NCI-H82 (cell line): ENCODE measurements around the gene SETBP1.

Experiments used
- DNase-seq: peaks from one replicate; lab custom pipeline; 2025; lab: John Stamatoyannopoulos, UW

Gene SETBP1

DNA sequence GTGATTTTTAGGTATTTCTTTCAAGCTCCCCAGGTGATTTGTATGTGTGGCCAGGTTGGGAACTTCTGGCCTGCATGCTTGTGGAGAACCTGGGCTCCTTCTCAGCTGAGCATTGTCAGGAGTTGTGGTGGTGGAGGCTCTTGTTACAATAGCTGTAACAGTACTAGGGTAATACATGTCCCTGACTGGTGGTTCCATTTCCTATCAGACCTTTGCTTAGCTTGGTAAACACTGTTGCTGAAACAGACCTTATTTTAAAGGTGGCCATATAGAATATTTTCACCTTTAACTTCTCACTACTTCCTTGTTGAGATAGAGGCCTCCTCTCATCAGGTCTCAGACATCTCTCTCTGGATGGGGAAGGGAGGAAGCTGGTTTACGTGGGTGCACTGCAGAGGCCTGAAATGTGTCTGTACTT is 79.2 kb downstream of the SETBP1 start:
- no peak for DNase-seq

- DNase-seq: no peak
Measured at GRCh38 chr18:44761812-44762211, 81.1 kb downstream of the SETBP1 start.

DNA sequence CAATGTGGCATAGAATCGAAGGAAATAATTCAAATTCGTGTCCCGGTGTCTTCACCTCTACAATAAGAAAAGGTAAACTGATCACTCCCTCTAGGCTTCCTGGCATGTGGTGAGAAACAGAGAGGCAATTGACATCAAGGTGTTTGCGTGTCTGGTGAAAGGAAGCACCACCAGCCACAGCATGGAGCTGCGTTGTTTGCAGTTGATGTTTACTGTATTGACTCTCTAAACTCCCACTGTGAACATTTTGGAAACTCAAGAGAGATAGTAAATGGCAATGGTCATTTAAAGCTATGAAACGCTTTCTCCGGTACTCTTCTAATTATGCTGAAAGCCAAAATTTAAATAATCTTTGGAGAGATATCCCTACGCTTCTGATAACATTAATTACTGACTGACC is 82.6 kb downstream of the SETBP1 start:
- no peak for DNase-seq

GRCh38 chr18:44764863-44765262 is 84.2 kb downstream of the SETBP1 start:
- DNase-seq: no peak

- no peak for DNase-seq
Measured at GRCh38 chr18:44765456-44765855, 84.8 kb downstream of the SETBP1 start.

- DNase-seq: no peak
Measured at GRCh38 chr18:44766450-44766849, 85.8 kb downstream of the SETBP1 start.

- no peak for DNase-seq
Measured at GRCh38 chr18:44767807-44768206, 87.1 kb downstream of the SETBP1 start.

GRCh38 chr18:44770641-44771040 is 90.0 kb downstream of the SETBP1 start:
- DNase-seq: no peak

GRCh38 chr18:44771572-44771955 is 90.9 kb downstream of the SETBP1 start:
- no peak for DNase-seq

- no peak for DNase-seq
Measured at GRCh38 chr18:44771956-44772917, 91.5 kb downstream of the SETBP1 start.

GRCh38 chr18:44773640-44774155 is 93.0 kb downstream of the SETBP1 start:
- no peak for DNase-seq

- no peak for DNase-seq
Measured at GRCh38 chr18:44774191-44774590, 93.5 kb downstream of the SETBP1 start.

- DNase-seq: no peak
Measured at GRCh38 chr18:44777457-44778192, 96.9 kb downstream of the SETBP1 start.

GRCh38 chr18:44778788-44779187 is 98.1 kb downstream of the SETBP1 start:
- DNase-seq: peak; percentile 45

- DNase-seq: no peak
Measured at GRCh38 chr18:44779753-44780292, 99.1 kb downstream of the SETBP1 start.

GRCh38 chr18:44781886-44782285 is 101.2 kb downstream of the SETBP1 start:
- peak; percentile 58 for DNase-seq

DNA sequence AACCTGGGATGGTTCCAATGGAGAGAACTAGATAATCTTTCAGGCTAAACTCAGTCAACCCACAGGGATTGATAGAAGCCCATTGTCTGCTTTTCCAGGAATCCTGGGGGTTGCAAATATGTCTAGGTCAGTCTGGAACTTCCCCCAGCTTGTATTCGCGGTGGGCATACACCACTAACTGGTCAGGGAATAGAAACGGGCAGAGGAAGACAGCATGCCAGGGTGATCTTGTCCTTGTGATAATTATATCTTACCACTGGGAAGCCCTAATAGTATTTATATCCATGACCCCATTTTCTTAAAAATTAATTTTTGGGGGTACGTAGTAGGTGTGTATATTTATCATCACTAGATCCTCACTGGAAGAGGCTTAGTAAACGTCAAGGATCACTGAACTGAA is 101.9 kb downstream of the SETBP1 start:
- DNase-seq: no peak

- no peak for DNase-seq
Measured at GRCh38 chr18:44783371-44783770, 102.7 kb downstream of the SETBP1 start.

GRCh38 chr18:44786257-44786656 is 105.6 kb downstream of the SETBP1 start:
- DNase-seq: no peak

DNA sequence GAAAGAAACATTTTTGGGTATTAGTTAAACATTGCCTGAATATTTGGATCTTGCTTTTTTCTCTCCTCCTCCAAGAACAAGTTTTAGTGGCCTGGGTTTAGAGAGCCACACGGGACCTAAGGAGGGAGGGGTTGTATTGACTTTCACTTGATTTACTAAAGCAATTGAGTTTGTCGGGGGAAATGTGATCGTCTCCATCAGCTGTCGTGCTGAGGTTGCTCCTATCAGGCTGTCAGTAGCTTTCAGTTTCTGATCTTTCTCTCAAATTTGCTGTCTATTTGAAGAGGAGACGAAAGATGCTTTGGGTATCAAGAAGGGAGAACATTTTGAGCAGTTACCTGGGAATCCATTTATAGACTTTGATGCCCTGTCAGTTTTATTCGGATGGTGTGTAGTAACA is 106.0 kb downstream of the SETBP1 start:
- no peak for DNase-seq

DNA sequence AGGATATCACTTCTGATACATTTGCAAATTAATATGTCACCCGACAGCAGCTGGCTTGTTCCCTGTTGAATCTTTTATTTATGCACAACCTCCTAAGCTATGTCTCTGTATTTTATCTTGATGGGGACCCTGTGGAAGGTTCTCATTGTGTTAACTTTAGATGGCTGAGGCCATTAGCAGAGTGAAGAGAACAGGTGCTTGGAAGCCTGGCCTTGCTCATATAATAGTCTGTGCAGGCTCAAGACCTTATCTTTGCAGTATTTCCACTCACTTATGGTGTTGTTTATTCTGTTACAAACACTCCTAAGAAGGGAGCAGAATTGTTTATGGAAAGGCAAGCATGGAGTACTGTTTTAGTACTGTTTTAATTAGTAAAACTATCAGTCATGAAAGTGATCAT is 107.6 kb downstream of the SETBP1 start:
- DNase-seq: no peak

DNA sequence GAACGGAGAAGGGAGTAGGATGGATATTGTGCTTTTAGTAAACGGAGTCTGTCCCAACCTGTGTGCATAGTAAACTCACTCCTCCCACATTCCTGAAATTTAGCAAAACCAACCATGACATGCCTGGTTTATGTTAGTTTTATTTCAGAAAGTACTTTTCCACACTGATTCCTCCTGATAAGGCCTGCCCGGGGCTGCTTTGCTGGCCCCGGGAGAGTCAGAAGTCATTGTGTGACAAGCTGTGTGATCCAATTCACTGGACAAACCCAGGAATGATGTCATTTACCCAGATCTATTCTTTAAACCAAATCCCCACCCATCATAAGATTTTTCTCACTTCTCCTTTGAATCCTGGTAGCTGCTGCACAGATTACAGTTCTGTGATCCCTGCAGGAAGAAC is 109.0 kb downstream of the SETBP1 start:
- DNase-seq: peak; percentile 13

DNA sequence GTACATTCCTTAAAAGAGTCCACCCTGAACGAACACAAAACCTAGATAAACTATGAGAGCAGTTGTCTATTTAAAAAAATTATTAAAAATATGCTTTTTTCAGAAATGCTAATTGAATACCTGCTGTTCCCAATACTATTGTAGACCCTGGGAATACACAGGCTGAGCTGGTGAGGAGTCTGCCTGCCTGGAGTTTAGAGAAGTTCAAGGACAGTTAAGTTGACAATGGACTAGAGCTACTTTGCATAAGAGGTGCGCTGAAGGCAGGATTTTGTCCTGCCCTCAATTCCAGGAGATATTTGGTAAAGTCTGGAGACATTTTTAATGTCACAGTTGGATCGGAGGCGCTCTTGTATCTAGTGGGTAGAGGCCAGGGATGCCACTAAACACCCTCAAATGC is 110.2 kb downstream of the SETBP1 start:
- DNase-seq: no peak
